ENCODE measurements around the gene FAM221A.

DNA sequence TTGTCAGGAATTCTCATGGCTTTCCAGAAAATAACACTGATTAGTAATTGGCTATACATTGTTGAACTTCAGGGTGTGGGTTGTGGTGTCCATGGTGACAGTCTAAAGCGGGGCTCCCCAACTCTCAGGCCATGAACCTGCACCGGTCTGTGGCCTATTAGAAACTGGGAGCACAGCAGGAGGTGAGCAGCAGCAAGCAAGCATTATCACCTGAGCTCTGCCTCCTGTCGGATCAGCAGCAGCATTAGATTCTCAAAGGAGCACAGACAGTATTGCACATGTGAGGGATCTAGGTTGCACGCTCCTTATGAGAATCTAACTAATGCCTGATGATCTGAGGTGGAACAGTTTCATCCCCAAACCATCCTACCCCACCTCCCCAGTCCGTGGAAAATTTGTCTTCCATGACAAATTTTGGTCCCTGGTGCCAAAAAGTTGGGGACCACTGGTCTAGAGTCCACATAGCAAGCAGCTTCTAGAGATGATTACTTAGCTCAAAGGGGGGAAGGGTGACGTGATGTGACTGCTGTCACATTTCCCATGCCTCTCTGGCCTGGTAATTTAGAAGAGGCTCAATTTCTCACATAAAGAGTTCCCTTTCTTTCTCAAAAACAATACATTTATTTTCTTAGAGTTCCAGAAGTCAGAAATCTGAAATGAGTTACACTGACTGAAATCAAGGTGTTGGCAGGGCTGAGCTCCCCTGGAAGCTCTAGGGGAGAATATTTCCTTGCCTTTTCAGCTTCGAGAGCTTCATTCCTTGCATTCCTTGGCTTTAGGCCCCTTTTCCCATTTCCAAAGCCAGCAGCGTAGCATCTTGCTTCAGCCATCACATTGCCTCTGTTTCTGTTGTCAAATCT lies 17.6 kb upstream of the FAM221A start:
- no peak for TF ChIP-seq CTCF (IDR thresholded peaks at IDR 0.05)
- TF ChIP-seq POLR2A (IDR thresholded peaks at IDR 0.05) = no peak
